ENCODE measurements around the gene NAA50.

DNA sequence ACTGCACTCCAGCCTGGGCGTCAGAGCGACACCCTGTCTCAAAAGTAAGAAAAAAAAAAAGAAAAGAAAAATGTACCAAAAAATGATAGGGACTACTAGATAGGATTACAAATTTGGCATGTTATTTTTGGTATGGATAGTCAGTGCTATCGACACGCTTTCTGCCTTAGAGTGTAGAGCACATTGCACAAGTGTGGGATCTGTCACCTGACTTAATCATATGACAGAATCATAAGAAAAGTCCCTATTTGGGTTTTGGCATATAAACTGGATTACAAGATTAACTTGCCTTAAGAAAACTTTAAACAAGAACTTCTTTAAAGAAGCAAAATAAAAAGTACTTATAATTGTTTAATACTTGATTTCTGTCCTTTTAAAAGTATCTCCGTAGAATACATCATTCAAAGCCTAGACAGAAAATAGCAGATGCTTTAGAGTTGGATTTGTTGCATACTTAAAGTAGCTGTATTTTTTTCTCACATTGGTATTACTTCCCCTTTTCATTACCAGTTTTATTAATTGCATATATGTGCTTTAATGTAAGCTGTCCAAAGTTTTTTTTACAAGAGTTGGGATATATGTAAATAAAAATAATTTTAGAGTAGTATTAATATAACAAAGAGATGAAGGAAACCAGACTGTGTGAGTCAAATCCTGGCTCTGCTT lies 8.6 kb upstream of the NAA50 start:
- TF ChIP-seq, protein P1, sequence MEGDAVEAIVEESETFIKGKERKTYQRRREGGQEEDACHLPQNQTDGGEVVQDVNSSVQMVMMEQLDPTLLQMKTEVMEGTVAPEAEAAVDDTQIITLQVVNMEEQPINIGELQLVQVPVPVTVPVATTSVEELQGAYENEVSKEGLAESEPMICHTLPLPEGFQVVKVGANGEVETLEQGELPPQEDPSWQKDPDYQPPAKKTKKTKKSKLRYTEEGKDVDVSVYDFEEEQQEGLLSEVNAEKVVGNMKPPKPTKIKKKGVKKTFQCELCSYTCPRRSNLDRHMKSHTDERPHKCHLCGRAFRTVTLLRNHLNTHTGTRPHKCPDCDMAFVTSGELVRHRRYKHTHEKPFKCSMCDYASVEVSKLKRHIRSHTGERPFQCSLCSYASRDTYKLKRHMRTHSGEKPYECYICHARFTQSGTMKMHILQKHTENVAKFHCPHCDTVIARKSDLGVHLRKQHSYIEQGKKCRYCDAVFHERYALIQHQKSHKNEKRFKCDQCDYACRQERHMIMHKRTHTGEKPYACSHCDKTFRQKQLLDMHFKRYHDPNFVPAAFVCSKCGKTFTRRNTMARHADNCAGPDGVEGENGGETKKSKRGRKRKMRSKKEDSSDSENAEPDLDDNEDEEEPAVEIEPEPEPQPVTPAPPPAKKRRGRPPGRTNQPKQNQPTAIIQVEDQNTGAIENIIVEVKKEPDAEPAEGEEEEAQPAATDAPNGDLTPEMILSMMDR (IDR thresholded peaks at IDR 0.05), result no peak
- TF ChIP-seq EZH2 (IDR thresholded peaks at IDR 0.05; ENCODE audit: borderline replicate concordance, insufficient read depth, low read depth, low read length, poor library complexity, severe bottlenecking), result no peak
